ENCODE measurements around the gene REC114. TPM values are rescaled to one million over a fixed set of nuclear protein-coding genes. Genes with fewer than 3 reads are reported as not detected.
"Not testable (repeated sequence)": the region's sequence is repeated elsewhere in the genome, so short reads cannot be mapped to it uniquely, and the experiment has no call there.

REC114 gene
- total and polyA plus RNA-seq, 12 donors: 0.28 to 0.62 (median 0.44) TPM; not detected in 8

GRCh38 chr15:73483053-73483452, 40.1 kb downstream of the REC114 start:
- intact Hi-C loops (cut with DNase I): no loop called here
- Histone ChIP-seq H3K36me3 (no peaks in the 10 kb centered on the region), H3K27ac (no peak overlapping the region), H3K4me3 (no peak overlapping the region), H3K4me1 (peaks cover 0 to 11% (median 3%) of the 10 kb centered on the region in 9 donors), H3K27me3 (peaks cover 0 to 13% (median 0%) of the 10 kb centered on the region in 7 donors), H3K9me3 (no peaks in the 10 kb centered on the region)
- ATAC-seq: no peak
- no peak for TF ChIP-seq CTCF (IDR thresholded peaks at IDR 0.05)
- no peak for DNase-seq
- WGBS, 2 donors: 81 to 85% methylated on average over 4 of the region's 4 CpGs

- H3K9me3 ChIP-seq: no peaks in the 10 kb centered on the region
- H3K4me1 ChIP-seq: peaks cover 0 to 11% (median 3%) of the 10 kb centered on the region in 9 donors
- no peak overlapping the region for H3K27ac ChIP-seq
- H3K27me3 ChIP-seq: no peaks in the 10 kb centered on the region
- H3K4me3 ChIP-seq: no peak overlapping the region
- no peak for TF ChIP-seq CTCF (IDR thresholded peaks at IDR 0.05)
- H3K36me3 ChIP-seq: no peaks in the 10 kb centered on the region
- ATAC-seq (no peak), DNase-seq (no peak)
- WGBS, 2 donors: 77 to 84% methylated on average over 5 of the region's 5 CpGs
- intact Hi-C loops (cut with DNase I): no loop called here
Measured at GRCh38 chr15:73485372-73485771, 42.4 kb downstream of the REC114 start.

GRCh38 chr15:73485885-73486284, 42.9 kb downstream of the REC114 start:
- H3K36me3 ChIP-seq; ATAC-seq; H3K9me3 ChIP-seq; H3K27ac ChIP-seq; H3K4me3 ChIP-seq; DNase-seq; intact Hi-C loops (cut with DNase I); H3K27me3 ChIP-seq: not testable (repeated sequence)
- peaks cover 0 to 11% (median 3%) of the 10 kb centered on the region in 9 donors for H3K4me1 ChIP-seq
- 82 to 83% methylated on average over 8 of the region's 8 CpGs for WGBS, 2 donors

GRCh38 chr15:73488698-73489097, 45.7 kb downstream of the REC114 start:
- ATAC-seq: no peak
- intact Hi-C loops (cut with DNase I): no loop called here
- Histone ChIP-seq H3K36me3 (no peaks in the 10 kb centered on the region), H3K9me3 (no peaks in the 10 kb centered on the region), H3K4me1 (peaks cover 0 to 8% (median 3%) of the 10 kb centered on the region in 9 donors), H3K27me3 (peaks cover 0 to 4% (median 0%) of the 10 kb centered on the region in 7 donors), H3K4me3 (no peak overlapping the region), H3K27ac (no peak overlapping the region)
- 91% methylated on average over 1 of the region's 1 CpG for WGBS, 2 donors
- no peak for DNase-seq
- TF ChIP-seq CTCF (IDR thresholded peaks at IDR 0.05): no peak

GRCh38 chr15:73493922-73494321, 51.0 kb downstream of the REC114 start:
- H3K4me3 ChIP-seq: no peak overlapping the region
- H3K36me3 ChIP-seq: no peaks in the 10 kb centered on the region
- no peak overlapping the region for H3K27ac ChIP-seq
- intact Hi-C loops (cut with DNase I): no loop called here
- H3K9me3 ChIP-seq: no peaks in the 10 kb centered on the region
- ATAC-seq (no peak), DNase-seq (no peak)
- no peak for TF ChIP-seq CTCF (IDR thresholded peaks at IDR 0.05)
- WGBS, 2 donors: 94 to 99% methylated on average over 2 of the region's 2 CpGs
- no peaks in the 10 kb centered on the region for H3K4me1 ChIP-seq
- H3K27me3 ChIP-seq: peaks cover 0 to 10% (median 0%) of the 10 kb centered on the region in 7 donors
